Mucosa of descending colon (tissue), 3 donors: ENCODE data around the gene ADAP1. TPM values are rescaled to one million over a fixed set of nuclear protein-coding genes. Genes with fewer than 3 reads are reported as not detected.

ENCODE experiments used
- ATAC-seq: fragments of 200-7000 bp; cut with Tn5 transposase; one replicate; pipeline ENCODE4 v1.9.1; 2020; ENCODE audit warnings: mild to moderate bottlenecking, moderate library complexity
- DNase-seq, 3 donors: peaks; one replicate each; pipeline ENCODE4 v3.0.0-alpha.2; 2020
- H3K36me3 ChIP-seq: fragments of 200-600 bp; one replicate; pipeline ENCODE4 v1.8.0; 2021; ENCODE audit warnings: low read depth, mild to moderate bottlenecking
- H3K4me1 ChIP-seq: fragments of 200-600 bp; one replicate; pipeline ENCODE4 v1.8.0; 2021; ENCODE audit warnings: low read depth, mild to moderate bottlenecking
- H3K4me3 ChIP-seq: fragments of 200-600 bp; one replicate; pipeline ENCODE4 v1.8.0; 2021; ENCODE audit warnings: mild to moderate bottlenecking
- H3K9me3 ChIP-seq: fragments of 200-600 bp; one replicate; pipeline ENCODE4 v1.8.0; 2021; ENCODE audit warnings: mild to moderate bottlenecking
- intact Hi-C, 2 donors: fragments of 100-400 bp; cut with DNase I in 1 of 2; cut with micrococcal nuclease in 1 of 2; formaldehyde crosslinking; loops; one replicate each; pipeline versions ENCODE4 v1.11.0 to v1.11.1; 2022; cut with DNase I, micrococcal nuclease
- total RNA-seq, 3 donors: library from RNA; stranded (reverse); fragmentation: NEBNext Ultra II Directional in 2 of 3; extraction: Animal tissue kit (Norgen Biotek cat#: 25700) in 2 of 3; gene quantifications; one replicate each; pipeline versions ENCODE4 v1.2.1 to v1.2.4, GENCODE V29; 2021 to 2023
- TF ChIP-seq, protein P1 (sequence below): fragments of 200-600 bp; IDR thresholded peaks from one replicate; pipeline ENCODE4 v1.8.0; 2022; ENCODE audit warnings: antibody characterized with exemption, mild to moderate bottlenecking
- donor health status: DM: no; HTN: no; CAD: no; lungs with moderate emphysema.
- donor health status: DM: no; HTN: no; CAD: no.
- donor health status: DM: no; HTN: yes; CAD: no.

ADAP1 gene
- total RNA-seq, 3 donors from 2014 or later: 80.7 to 153 (median 98.8) TPM

GRCh38 chr7:999149-999879, 44.8 kb upstream of the ADAP1 start:
- intact Hi-C loops: loop anchor here in 1 of 2 donors (10.0 kb wide), 1 partner anchor 175 kb away; no protein-coding TSS in a partner anchor
- no peak for ATAC-seq
- TF ChIP-seq, protein P1, sequence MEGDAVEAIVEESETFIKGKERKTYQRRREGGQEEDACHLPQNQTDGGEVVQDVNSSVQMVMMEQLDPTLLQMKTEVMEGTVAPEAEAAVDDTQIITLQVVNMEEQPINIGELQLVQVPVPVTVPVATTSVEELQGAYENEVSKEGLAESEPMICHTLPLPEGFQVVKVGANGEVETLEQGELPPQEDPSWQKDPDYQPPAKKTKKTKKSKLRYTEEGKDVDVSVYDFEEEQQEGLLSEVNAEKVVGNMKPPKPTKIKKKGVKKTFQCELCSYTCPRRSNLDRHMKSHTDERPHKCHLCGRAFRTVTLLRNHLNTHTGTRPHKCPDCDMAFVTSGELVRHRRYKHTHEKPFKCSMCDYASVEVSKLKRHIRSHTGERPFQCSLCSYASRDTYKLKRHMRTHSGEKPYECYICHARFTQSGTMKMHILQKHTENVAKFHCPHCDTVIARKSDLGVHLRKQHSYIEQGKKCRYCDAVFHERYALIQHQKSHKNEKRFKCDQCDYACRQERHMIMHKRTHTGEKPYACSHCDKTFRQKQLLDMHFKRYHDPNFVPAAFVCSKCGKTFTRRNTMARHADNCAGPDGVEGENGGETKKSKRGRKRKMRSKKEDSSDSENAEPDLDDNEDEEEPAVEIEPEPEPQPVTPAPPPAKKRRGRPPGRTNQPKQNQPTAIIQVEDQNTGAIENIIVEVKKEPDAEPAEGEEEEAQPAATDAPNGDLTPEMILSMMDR: no peak

DNA sequence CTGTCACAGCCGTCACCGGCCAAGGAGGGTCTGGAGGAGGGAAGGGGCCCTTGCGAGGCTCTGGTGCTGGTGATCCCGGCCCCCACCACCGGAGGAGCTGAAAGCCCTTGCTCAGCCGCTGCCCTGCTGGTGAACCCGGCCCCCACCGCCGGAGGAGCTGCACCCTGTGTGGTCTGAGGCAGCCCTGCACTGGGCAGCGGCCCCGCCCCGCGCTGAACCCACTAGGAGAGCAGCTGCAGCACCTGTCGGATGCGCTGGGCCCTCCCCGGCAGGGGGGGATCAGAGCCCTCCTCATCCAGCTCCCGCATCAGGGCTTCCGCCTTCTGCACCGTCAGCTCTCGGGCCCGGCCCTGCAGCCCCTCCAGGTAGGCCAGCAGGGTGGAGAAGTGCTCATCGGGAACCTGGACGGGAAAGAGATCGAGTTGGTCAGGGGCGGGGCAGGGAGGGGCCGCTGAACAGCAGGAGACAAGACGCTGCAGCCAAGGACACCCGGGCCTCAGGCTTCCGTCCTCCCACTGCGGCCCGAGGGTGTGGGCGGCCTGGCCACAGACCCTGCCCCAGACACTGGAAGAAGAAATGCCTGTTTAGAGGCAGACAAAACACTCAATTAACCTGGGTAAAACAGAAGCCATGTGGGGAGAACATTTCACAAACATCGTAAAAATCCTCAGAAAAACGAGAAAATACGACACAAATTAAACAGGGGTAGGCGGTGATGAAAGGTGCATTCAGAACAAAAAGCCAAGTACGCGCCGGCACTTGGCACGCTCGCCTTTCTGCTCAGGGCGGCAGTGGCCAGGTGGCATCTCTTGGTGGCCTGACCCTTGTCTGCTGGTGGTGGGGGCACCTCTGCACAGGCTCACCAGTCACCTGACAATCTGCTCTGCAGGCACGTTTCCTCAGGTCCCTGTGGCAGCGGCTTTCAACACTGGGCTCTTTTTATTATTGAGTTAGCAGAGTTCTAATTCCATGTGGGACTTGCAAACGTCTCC, 43.2 kb upstream of the ADAP1 start:
- peak; percentile 58 for ATAC-seq
- intact Hi-C loops: loop anchor here in 1 of 2 donors (10.0 kb wide), 1 partner anchor 177 kb away; no protein-coding TSS in a partner anchor
- TF ChIP-seq, protein P1: no peak

More at GRCh38 chr7:999149-999879, 44.8 kb upstream of the ADAP1 start:
- Histone ChIP-seq H3K4me3 (no peak overlapping the region), H3K9me3 (no peaks in the 10 kb centered on the region), H3K4me1 (no peaks in the 10 kb centered on the region), H3K36me3 (no peaks in the 10 kb centered on the region)
- no peak for DNase-seq

DNA sequence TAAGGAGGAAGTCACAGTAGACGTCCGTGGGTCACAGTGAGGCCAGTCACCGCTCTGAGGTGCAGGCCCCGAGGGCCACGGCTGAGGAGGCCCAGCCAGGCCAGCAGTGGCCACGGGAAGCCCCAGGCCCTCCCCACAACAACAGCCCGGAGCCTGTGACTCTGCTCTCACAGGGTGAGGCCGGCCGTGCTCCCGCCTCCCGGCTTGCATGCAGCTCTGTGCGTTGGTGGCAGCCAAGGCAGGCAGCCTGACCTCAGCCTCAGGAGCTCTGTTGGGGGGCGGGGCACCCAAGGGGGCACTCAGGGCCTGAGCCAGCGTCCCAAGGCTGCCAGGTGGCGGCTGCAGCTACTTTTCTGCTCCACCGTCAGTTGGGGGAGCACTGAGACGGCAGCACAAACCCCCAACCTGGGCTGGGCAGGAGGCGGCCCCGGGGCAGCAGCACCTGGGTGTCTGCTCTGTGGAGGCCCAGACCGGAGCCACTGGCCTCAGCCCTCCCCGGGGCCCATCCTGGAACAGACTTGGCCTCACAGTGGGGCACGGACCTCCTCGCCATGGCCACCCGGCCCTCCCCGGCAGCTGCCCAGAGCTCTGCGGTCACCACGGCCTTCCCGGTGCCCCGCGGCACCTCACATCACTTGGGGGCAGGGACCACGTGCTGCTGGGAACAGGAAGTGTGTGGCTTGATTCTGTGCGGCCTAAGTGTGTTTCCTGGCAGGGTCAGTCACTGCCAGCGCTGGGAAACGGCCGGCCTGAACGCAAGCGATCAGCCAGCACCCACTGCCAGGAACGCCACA, 41.8 kb upstream of the ADAP1 start:
- DNase-seq: no peak
- intact Hi-C loops: loop anchor here in 1 of 2 donors (10.0 kb wide), 1 partner anchor 179 kb away; no protein-coding TSS in a partner anchor
- H3K36me3 ChIP-seq: no peaks in the 10 kb centered on the region

More for the DNA sequence above, 43.2 kb upstream of the ADAP1 start:
- peaks cover 4% of the 10 kb centered on the region for H3K4me1 ChIP-seq
- no peak overlapping the region for H3K4me3 ChIP-seq
- peak in 2 of 3 donors; percentile 75 to 78 for DNase-seq
- no peaks in the 10 kb centered on the region for H3K36me3 ChIP-seq
- H3K9me3 ChIP-seq: no peaks in the 10 kb centered on the region

GRCh38 chr7:995571-995970, 41.1 kb upstream of the ADAP1 start:
- intact Hi-C loops: loop anchor here in 1 of 2 donors (2.0 to 10.0 kb wide), 2 partner anchors 71 to 179 kb away; no protein-coding TSS in a partner anchor

More for the DNA sequence above, 41.8 kb upstream of the ADAP1 start:
- Histone ChIP-seq H3K4me3 (no peak overlapping the region), H3K9me3 (no peaks in the 10 kb centered on the region), H3K4me1 (peaks cover 4% of the 10 kb centered on the region)
- ATAC-seq: no peak
- TF ChIP-seq, protein P1: no peak

More at GRCh38 chr7:995571-995970, 41.1 kb upstream of the ADAP1 start:
- TF ChIP-seq, protein P1: no peak
- DNase-seq (no peak), ATAC-seq (no peak)
- H3K4me3 ChIP-seq: no peak overlapping the region
- H3K36me3 ChIP-seq: no peaks in the 10 kb centered on the region
- no peaks in the 10 kb centered on the region for H3K9me3 ChIP-seq
- peaks cover 4% of the 10 kb centered on the region for H3K4me1 ChIP-seq
